Measurements from ENCODE around the gene AKR1C4.
"Not testable (repeated sequence)": the region's sequence is repeated elsewhere in the genome, so short reads cannot be mapped to it uniquely, and the experiment has no call there.

The AKR1C4 gene

GRCh38 chr10:5209776-5210175 is 13.1 kb downstream of the AKR1C4 start:
- not testable (repeated sequence) for DNase-seq

- DNase-seq = not testable (repeated sequence)
Measured at GRCh38 chr10:5210261-5210660, 13.6 kb downstream of the AKR1C4 start.

GRCh38 chr10:5211696-5212536 is 15.3 kb downstream of the AKR1C4 start:
- DNase-seq = no peak

GRCh38 chr10:5216801-5217200 is 20.2 kb downstream of the AKR1C4 start:
- DNase-seq = no peak

- DNase-seq = no peak
Measured at GRCh38 chr10:5219262-5219661, 22.6 kb downstream of the AKR1C4 start.

- not testable (repeated sequence) for DNase-seq
Measured at GRCh38 chr10:5222942-5223341, 26.3 kb downstream of the AKR1C4 start.

- no peak for DNase-seq
Measured at GRCh38 chr10:5229019-5229418, 32.4 kb downstream of the AKR1C4 start.

GRCh38 chr10:5233324-5233723 is 36.7 kb downstream of the AKR1C4 start:
- no peak for DNase-seq

- DNase-seq = no peak
Measured at GRCh38 chr10:5234106-5234860, 37.6 kb downstream of the AKR1C4 start.

GRCh38 chr10:5237541-5237940 is 40.9 kb downstream of the AKR1C4 start:
- DNase-seq = not testable (repeated sequence)

- DNase-seq = no peak
Measured at GRCh38 chr10:5242585-5242984, 45.9 kb downstream of the AKR1C4 start.

GRCh38 chr10:5243521-5243987 is 46.9 kb downstream of the AKR1C4 start:
- DNase-seq = no peak

GRCh38 chr10:5252177-5253037 is 55.8 kb downstream of the AKR1C4 start:
- DNase-seq = no peak

- no peak for DNase-seq
Measured at GRCh38 chr10:5254488-5254887, 57.9 kb downstream of the AKR1C4 start.

- not testable (repeated sequence) for DNase-seq
Measured at GRCh38 chr10:5257768-5258167, 61.1 kb downstream of the AKR1C4 start.

GRCh38 chr10:5259132-5259951 is 62.7 kb downstream of the AKR1C4 start:
- DNase-seq = no peak

GRCh38 chr10:5259952-5260578 is 63.4 kb downstream of the AKR1C4 start:
- no peak for DNase-seq

- DNase-seq = no peak
Measured at GRCh38 chr10:5260828-5261227, 64.2 kb downstream of the AKR1C4 start.

GRCh38 chr10:5265139-5265538 is 68.5 kb downstream of the AKR1C4 start:
- DNase-seq = no peak

- no peak for DNase-seq
Measured at GRCh38 chr10:5266351-5266750, 69.7 kb downstream of the AKR1C4 start.

GRCh38 chr10:5266804-5267203 is 70.2 kb downstream of the AKR1C4 start:
- DNase-seq = no peak

- DNase-seq = no peak
Measured at GRCh38 chr10:5268234-5268633, 71.6 kb downstream of the AKR1C4 start.

All from activated naive CD4-positive, alpha-beta T cell (primary cell).